ENCODE results near the gene CGAS.
"Not testable (repeated sequence)": the region's sequence is repeated elsewhere in the genome, so short reads cannot be mapped to it uniquely, and the experiment has no call there.

CGAS gene

GRCh38 chr6:73452107-73452461, at the start of gene CGAS:
CGAS (minus strand) TSS chr6:73452297; CDS start chr6:73452181, 116 bp downstream.
- DNase-seq: peak; percentile 49

DNA sequence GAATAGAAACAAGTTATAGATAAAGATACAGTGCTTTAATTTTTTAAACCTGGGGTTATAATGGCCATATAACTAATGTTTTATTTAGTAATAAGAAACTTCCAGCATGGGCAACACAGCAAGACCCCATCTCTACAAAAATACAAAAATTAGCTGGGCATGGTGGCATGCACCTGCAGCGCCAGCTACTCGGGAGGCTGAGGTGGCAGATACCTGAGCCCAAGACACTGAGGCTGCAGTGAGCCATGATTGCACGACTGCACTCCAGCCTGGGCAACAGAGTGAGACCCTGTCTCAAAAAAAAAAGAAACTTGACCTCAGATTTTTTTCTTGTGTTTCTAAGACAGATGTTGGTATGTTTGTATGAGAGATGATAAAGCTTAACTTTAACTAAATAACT, 45.8 kb upstream of the CGAS start:
- DNase-seq: no peak

- no peak for DNase-seq
These were observed 39.3 kb upstream of the CGAS start for GRCh38 chr6:73491377-73491776.

GRCh38 chr6:73487473-73487872, 35.4 kb upstream of the CGAS start:
- no peak for DNase-seq

DNA sequence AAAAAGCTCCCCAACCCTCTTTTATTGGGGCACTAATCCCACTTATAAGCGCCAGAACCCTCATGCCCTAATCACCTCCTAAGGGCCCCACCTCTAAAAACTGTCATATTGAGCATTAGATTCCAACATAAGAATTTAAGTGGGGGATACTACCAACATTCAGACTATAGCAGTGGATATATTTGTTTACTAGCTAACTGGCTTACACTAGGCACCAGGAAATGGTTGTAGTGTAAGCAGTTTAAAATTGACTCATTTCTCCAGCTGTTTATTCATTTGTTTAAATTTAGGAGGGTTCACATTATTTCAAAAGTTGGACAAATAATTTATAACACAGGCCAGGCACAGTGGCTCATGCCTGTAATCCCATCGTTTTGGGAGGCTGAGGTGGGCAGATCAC, 32.3 kb upstream of the CGAS start:
- no peak for DNase-seq

- DNase-seq: no peak
These were observed 29.9 kb upstream of the CGAS start for GRCh38 chr6:73481969-73482368.

- no peak for DNase-seq
These were observed 25.3 kb upstream of the CGAS start for GRCh38 chr6:73477407-73477806.

DNA sequence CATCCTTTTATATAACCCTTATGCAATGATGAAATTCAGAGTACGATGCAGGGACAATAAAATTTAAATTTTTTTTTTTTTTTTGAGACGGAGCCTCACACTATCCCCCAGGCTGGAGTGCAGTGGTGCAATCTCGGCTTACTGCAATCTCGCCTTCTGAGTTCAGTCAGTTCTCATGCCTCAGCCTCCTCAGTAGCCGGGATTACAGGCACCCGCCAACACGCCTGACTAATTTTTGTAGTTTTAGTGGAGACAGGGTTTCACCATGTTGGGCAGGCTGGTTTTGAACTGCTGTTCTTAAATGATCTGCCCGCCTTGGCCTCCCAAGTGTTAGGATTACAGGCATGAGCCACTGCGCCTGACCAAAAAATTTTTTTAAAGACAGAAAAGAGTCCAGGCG, 24.6 kb upstream of the CGAS start:
- no peak for DNase-seq

DNA sequence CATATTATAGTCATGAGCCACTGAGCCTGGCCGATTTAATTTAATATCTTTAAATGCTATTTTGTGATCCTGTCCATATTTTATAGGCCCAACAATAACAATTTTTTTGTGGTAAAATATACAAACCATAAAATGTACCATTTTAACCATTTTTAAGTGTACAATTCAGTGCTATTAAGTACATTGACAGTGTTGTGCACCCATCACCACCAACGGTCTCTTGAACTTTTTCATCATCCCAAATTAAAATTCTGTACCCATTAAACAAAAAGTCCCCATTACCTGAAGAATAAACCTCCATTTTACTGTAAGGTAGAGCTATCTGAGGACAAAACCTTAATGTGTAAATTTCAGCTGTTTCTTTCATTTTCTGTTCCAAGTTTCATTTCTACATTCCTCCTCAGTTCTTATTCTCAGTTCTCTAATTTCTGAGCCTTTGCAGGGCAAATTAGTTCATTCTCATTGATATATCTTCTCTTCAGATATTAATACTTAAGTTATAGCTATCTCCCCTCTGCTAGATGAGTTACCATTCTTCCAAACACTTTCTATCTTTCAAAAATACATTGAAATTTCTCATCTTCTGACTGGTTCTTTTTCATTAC, 19.7 kb upstream of the CGAS start:
- DNase-seq: no peak

GRCh38 chr6:73461537-73462350, 9.6 kb upstream of the CGAS start, which contains the start of gene MTO1:
MTO1 (plus strand) TSS chr6:73461737; CDS start chr6:73461855, 118 bp downstream.
- DNase-seq: peak; percentile 53

- DNase-seq: no peak
These were observed 8.0 kb upstream of the CGAS start for GRCh38 chr6:73460056-73460455.

- not testable (repeated sequence) for DNase-seq
These were observed 7.4 kb upstream of the CGAS start for GRCh38 chr6:73459474-73459873.

DNA sequence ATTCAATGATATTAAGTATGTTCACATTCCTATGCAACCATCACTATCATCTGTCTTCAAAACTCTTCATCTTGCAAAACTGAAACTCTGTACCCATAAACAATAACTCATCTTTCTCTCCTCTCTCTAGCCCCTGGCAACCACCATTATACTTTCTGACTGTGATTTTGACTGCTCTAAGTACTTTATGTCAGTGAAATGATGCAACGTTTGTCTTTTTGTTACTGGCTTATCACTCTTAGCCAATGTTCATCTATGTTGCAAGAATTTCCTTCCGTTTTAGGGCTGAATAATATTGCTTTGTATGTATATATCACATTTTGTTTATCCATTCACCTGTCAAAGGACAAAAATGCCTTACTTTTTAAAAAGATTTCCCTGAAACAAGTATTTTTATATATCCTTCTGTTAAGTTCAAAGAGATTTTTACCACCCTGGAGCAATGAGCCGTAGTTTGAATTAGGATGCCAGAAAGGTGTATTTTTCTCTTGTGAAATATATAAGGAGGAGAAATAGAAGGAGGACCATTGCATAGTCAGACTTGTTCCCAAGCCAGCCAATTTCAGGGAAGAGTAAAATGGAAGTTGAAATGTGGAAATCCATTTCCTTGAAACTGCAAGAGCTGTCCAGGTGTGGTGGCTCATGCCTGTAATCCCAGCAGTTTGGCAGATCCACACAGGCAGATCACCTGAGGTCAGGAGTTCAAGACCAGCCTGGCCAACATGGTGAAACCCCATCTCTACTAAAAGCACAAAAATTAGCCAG, 4.0 kb upstream of the CGAS start:
- no peak for DNase-seq

- DNase-seq: peak; percentile 28
These were observed 632 bp downstream of the CGAS start for GRCh38 chr6:73451223-73452106.

DNA sequence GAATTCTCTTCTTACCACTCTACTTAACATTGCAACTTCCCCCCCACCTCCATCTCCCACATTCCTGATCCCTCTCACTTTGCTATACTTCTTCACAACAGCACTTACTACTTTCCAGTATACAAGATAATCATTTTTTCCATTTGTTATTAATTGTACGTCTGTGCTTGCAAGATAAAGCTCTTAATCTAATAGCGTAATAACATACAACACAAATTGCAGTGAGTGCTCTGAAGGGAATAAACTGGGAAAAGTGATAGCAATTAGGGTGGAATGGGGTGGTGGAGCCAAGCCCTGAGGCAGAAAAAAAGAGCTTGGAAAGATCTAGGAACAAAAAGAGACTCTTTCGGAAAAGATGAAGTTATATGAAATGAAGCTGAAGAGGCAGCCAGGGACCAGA, 8.5 kb downstream of the CGAS start:
- DNase-seq: no peak

DNA sequence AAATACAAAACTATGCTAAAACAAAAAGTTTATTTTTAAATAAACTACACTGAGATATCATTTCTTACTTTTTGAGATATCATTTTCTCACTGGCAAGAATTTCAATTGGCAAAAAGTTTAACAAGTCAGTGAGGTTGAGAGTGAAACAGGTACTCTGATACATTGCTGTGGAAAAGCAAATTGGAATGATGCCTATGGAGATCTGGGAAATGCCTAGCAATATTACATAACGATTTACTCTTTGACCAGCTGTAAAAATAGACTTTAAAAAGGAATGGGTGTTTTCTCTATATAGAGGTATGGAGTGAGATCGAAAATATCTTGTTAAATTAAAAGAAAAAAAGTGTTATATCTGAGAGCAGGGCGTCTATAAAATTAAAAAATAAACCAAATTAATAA, 16.9 kb downstream of the CGAS start:
- DNase-seq: no peak

DNA sequence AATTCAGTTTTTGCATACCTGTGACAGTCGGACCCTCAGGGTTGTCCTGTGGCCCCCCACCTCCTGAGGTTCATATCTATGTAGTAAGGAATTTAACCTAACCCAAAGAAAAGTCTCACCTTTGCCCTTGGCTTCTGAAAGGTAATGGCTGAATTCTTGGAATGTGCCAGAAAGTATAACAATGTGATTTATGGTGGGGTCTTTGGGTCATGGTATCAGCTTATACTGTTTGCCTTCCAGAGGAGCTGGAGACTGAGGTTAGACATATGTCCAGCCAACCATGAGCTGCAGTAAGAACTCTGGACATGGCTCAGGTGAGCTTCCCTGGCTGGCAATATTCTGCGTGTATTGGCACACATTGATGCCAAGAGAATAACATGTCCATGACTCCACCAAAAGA, 30.6 kb downstream of the CGAS start:
- DNase-seq: no peak

- no peak for DNase-seq
These were observed 33.9 kb downstream of the CGAS start for GRCh38 chr6:73418081-73418741.

DNA sequence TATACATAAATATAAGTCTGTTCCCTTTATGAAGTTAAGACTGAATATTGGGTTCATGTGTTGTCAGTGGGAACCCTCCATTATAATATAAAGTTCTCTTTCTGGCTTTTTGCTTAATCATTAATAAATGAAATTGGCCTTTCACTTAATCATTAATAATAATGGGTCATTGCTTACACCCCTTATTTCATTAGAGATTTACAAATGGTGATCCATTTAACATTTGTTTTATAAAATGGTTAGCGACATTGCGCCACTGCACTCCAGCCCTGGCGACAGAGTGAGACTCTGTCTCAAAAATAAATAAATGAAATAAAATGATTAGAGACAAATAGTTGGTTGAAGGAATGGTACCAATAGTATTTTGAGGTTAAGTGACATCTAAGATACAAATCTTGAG, 39.0 kb downstream of the CGAS start:
- no peak for DNase-seq

DNA sequence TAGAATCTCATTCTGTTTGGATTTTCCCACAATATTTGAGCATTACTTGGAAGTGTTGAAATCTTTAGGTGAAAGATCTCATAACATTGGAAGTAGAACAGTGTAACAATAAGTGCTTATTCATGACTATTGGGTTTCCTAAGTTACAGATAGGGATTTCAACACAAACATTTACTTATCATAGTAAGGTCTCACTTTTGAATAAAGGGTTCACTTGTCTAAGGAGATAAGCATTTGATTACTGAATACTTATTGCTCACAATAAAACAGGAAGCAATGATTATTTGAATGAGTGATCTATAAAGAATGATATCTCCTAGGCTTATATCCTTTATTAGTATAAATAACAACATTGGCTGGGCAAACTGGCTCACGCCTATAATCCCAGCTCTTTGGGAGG, 42.7 kb downstream of the CGAS start:
- no peak for DNase-seq

DNA sequence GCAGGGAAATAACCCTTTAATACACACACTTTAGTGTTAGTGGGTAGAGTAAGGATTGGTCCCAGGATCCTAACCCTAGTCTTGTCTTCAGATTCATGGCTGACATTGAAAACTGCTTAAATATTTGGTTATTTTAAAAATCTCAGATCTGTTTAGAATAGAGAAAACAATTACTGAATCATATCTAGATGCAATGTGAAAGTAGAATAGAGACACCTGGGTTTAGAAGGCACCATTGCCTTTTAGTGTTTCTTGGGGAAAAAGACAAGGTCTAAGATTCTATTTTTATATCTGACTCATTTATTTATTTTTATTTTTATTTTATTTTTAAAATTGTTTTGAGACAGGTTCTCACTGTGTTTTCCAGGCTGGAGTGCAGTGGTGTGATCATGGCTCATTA, 51.4 kb downstream of the CGAS start:
- no peak for DNase-seq

GRCh38 chr6:73395875-73396274, 56.2 kb downstream of the CGAS start:
- no peak for DNase-seq

Data from 8988T (cell line).